Measurements from ENCODE around the gene NELFE.
A peak's percentile ranks its signal among the peaks of the same experiment; 100 is the strongest.
"Not testable (repeated sequence)": the region's sequence is repeated elsewhere in the genome, so short reads cannot be mapped to it uniquely, and the experiment has no call there.

The NELFE gene, protein sequence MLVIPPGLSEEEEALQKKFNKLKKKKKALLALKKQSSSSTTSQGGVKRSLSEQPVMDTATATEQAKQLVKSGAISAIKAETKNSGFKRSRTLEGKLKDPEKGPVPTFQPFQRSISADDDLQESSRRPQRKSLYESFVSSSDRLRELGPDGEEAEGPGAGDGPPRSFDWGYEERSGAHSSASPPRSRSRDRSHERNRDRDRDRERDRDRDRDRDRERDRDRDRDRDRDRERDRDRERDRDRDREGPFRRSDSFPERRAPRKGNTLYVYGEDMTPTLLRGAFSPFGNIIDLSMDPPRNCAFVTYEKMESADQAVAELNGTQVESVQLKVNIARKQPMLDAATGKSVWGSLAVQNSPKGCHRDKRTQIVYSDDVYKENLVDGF

DNA sequence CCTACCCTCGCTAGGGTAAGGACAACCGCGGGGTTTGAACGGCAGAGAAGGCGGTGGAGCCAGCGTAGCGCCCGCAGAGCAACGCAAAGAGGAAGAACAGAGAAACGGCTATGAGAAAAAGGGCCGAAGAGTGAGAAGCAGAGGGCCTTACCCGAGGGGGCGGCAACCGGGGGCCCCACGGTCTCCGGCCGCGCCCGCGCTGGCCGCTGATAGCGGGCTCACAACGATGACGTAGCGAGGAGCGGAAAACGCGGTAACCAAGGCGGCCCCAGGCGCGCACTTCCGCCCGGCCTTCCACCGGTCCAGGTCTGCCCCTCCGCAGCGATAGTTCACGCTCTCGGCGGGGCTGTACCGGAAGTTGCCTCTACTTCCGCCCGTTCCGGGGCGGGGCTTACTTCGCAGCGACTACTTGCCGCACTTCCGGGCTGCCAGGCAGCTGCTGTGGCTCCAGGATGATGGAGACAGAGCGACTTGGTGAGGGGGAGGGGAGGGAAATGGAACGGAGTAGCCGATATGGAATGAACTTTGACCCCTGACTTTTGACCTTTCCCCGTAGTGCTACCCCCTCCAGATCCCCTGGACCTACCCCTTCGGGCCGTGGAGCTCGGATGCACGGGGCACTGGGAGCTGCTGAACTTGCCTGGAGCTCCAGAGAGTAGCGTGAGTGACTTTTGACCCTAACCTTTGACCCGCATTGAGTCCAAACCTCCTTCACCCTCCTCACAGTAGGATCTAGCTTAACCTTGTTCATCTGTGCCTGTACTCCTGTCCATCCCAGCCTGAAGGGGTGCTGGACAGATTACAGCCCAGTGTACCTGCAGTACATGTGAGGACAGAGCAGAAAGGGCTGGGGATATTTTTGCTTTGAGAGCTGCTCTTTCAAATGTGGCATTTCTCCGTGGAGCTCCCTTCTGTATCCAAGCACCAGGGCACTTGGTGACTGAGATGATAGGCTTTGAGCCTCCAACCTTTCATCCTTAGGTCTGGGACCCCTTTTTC is at the start of gene NELFE, which contains the start of gene SKIC2:
TSS of gene NELFE (minus strand) at position 231 of the 999 bp plus-strand sequence. CDS start 525 bp downstream, outside the sequence.
TSS of gene SKIC2 (plus strand) at position 435 of the 999 bp plus-strand sequence. CDS start at position 453, 18 bp downstream.
- peak; percentile 100 for DNase-seq

DNA sequence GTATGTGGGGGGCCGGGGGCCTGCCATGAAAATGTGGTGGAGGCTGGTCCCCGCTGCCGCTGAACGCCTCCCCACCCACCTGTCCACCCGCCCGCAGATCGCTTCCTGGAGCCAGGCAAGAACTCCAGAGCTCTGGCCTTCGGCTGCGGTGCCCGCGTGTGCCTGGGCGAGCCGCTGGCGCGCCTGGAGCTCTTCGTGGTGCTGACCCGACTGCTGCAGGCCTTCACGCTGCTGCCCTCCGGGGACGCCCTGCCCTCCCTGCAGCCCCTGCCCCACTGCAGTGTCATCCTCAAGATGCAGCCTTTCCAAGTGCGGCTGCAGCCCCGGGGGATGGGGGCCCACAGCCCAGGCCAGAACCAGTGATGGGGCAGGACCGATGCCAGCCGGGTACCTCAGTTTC is 49.3 kb upstream of the NELFE start:
- not testable (repeated sequence) for DNase-seq

DNA sequence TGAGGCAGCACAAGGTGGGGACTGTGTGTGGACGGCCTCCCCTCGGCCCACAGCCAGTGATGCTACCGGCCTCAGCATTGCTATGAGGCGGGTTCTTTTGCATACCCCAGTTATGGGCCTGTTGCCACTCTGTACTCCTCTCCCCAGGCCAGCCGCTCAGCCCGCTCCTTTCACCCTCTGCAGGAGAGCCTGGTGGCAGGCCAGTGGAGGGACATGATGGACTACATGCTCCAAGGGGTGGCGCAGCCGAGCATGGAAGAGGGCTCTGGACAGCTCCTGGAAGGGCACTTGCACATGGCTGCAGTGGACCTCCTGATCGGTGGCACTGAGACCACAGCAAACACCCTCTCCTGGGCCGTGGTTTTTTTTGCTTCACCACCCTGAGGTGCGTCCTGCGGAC is 48.3 kb upstream of the NELFE start:
- not testable (repeated sequence) for DNase-seq

DNA sequence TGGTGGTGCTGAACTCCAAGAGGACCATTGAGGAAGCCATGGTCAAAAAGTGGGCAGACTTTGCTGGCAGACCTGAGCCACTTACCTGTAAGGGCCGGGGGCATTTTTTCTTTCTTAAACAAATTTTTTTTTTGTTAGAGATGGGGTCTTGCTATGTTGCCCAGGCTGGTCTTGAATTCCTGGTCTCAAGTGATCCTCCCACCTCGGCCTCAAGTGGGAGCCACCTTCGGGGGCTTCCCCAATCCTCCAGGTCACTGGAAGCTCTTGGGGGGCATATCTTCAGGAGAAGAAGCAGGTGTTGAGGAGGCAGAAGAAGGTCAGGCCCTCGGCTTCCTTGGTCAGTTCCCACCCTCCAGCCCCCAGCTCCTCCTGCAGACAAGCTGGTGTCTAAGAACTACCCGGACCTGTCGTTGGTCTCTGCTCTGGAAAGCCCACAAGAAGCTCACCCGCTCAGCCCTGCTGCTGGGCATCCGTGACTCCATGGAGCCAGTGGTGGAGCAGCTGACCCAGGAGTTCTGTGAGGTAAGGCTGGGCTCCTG is 47.3 kb upstream of the NELFE start:
- DNase-seq: not testable (repeated sequence)

DNA sequence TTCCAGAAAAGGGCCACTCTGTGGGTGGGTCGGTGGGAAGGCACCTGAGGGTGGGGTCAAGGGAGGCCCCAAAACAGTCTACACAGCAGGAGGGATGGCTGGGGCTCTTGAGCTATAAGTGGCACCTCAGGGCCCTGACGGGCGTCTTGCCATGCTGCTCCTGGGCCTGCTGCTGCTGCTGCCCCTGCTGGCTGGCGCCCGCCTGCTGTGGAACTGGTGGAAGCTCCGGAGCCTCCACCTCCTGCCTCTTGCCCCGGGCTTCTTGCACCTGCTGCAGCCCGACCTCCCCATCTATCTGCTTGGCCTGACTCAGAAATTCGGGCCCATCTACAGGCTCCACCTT is 46.7 kb upstream of the NELFE start:
- DNase-seq: not testable (repeated sequence)

DNA sequence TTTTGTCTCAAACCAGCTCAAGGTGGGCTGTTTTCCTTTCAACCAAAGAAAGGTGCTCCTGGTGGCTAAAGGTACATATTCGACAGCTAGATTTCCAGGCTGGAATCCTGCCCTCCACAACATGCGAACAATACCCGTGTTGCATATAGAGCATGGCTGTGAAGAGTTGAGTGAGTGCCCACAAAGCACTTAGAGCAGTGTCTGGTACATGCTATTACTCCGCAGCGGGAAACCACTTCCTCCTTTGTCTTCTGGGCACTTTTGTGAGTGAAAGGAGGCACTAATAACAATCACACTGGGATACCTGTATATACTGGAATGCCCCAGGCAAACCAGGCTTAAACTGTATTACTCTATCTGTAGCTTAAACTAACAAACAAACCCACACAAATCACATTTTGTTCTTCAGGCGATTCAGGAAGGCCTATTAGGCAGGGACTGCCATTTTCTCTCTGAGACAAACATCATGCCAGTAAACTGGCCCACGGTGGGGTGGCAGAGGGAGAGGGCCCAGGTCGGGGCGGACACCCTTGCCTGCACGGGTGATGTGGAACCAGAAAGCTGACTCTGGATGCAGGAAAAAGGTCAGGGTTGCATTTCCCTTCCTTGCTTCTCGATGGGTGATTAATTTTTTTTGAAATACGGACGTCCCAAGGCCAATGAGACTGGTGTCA is 46.2 kb upstream of the NELFE start:
- not testable (repeated sequence) for DNase-seq

DNA sequence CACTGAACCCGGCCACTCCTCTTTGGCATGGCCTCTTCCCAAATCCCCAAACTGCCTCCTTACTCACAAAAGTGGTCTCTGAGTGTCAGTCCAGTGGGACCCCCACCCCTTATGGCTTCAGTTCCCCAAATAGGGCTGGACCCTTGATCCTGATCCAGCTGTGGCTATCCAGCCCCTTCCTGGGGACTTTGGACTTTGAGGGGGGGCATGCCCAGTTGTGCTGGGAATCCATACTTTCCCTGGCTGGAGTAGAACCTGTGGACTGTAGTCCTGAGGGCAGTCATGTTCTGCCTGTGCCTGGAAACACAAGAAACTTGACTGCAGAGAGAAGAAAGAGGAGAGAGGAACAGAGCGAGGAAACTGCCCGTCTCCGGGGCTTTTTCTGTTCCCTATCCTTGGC is 45.6 kb upstream of the NELFE start:
- DNase-seq: not testable (repeated sequence)

DNA sequence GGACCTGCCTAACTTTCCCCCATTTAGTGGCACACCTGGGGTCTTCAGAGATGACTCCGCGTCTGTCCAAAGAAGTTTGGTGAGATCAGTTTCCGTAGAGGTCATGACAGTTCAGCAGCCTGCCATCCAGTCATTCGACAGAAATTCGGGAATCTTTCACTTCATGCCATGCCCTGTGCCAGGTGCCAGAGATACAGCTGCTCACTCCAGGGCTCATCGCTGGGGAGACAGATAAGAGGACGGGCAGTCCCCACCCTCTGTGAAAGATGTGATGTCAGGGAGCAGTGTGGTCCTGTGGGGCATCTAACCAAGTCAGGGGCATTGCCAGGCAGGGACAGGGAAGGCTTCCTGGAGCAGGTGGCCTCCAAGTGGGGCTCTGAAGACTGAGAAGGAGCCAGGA is 44.5 kb upstream of the NELFE start:
- DNase-seq: not testable (repeated sequence)

DNA sequence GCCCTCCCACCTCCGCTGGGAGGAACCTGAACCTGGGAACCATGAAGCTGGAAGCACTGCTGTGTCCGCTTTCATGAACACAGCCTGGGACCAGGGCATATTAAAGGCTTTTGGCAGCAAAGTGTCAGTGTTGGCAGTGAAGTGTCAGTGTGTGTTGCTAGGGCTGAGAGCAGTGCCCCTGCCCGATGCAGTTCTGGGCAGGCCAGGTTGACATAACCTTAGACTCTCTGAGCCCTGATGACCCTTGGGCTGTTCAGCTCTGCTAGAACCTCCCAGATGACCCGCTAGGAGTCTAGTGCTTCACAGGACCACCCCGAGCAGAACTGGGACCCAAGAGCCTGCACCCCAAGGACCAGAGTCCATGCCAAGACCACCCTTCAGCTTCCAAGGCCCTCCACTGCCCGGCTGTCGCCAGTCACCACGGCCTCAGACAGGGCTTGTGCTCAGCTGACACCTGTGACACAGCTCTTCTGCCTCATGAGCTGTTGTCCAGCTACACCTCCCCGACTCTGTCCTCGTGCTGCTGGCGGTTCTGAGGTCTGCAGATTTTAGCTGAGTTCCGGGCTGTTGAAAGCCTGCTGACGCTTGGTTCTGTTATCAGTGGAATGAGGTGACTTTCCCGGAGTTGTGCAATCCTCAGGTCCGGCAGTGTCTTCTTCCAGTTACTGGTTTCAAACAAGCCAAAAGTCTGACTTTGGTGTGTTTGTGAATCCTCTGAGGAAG is 43.9 kb upstream of the NELFE start:
- DNase-seq: not testable (repeated sequence)

DNA sequence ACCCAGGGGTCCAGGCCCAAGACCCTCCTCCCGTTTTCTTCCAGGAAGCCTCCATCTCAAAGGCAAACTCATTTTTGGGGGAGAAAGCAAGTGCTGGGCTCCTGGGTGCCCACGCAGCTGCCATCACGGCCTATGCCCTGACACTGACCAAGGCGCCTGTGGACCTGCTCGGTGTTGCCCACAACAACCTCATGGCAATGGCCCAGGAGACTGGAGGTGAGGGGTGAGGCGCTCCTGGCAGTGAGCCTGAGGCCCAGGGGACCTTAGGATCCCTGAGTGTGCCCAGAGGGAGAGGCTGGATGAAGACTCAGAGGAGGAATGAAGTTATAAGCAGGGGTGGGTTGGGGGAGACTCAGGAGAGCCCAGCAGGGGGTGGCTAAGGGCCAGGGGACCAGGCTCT is 37.6 kb upstream of the NELFE start:
- not testable (repeated sequence) for DNase-seq

DNA sequence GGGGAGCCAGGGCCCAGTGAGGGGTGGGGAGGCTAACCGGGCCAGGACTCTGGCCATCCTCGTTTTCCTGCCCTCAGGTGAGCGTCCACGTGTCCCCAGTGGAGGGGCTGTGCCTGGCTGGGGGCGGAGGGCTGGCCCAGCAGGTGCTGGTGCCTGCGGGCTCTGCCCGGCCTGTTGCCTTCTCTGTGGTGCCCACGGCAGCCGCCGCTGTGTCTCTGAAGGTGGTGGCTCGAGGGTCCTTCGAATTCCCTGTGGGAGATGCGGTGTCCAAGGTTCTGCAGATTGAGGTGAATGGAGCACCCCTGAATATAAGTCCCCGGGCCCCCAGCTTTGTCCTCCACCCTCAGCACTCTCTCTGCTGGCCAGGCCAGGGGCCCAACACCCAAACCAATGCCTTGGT is 35.6 kb upstream of the NELFE start:
- not testable (repeated sequence) for DNase-seq

DNA sequence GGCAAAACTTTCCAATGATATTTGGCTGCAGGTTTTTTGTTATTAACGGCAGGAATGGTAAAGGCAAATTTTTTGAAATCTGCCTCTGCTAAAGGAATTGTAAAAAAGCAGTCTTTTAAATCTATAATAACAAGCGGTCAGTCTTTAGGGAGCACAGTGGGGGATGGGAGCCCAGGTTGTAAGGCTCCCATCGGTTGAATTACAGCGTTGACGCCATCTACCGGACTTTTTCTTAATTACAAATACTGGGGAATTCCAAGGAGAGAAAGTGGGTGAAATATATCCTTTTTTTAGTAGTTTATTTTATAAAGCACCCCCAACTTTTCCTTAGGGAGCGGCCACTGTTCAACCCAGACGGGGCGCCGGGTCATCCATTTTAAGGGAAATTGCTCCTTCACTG is 30.6 kb upstream of the NELFE start:
- not testable (repeated sequence) for DNase-seq

DNA sequence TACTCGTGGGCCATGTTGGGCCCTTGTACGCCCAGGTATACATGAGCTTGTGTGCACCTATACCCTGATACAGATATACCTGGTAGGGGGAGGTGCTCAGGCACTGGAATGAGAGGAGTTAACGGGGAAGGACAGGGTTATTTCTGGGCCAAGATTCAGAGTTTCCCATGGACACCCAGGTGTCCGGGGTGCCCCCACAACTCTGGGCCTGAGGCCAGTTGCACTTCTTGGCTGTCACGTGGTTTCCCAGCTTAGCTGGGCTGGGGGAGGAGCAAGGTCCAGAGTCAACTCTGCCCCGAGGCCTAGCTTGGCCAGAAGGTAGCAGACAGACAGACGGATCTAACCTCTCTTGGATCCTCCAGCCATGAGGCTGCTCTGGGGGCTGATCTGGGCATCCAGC is 23.0 kb upstream of the NELFE start, which contains the start of gene C4A:
TSS of gene C4A (plus strand) at position 314 of the 400 bp plus-strand sequence. CDS start at position 365, 51 bp downstream.
- DNase-seq: not testable (repeated sequence)

DNA sequence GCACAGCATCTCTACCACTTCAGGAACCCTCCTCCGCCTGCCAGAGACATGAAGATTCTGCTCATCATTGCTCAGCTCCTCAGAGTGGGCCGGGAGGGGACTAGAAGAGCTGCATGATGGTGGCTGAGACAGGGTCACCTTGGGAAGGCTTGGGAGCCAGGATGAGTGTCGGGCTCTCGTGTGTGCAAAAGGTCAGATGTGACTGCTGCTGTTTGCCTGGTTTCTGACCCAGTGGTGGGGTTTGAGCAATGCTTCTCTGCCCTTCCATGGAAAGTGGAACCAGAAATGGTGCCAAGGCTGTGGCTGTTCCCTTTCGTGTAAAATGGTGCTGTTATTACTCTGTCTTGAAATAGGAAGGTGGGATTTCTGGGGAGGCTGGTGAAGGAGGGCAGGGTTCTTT is 22.2 kb upstream of the NELFE start:
- DNase-seq: not testable (repeated sequence)

DNA sequence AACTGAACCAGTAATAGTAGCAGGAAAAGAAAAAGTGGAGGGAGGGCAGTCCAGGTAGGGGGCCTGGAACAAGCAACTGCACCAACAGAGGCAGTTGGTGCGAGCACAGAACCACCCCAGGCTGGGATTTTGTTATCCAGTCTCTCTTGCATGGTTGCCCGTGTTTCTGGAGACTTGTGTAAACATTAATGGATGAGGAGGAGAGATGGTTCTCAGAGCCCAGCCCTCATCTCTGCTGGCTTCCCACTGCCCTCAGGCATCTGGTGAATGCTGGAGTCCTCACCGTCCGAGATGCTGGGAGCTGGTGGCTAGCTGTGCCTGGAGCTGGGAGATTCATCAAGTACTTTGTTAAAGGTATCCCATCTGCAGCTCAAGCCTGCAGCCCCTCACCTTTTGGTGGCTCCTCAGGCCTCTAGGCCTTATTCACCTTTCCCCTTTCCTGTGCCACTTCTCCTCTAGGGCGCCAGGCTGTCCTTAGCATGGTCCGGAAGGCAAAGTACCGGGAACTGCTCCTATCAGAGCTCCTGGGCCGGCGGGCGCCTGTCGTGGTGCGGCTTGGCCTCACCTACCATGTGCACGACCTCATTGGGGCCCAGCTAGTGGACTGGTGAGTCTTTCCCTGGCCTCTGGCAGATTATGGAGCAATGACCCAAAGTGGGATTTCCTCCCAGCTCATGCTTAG is 21.6 kb upstream of the NELFE start:
- not testable (repeated sequence) for DNase-seq

DNA sequence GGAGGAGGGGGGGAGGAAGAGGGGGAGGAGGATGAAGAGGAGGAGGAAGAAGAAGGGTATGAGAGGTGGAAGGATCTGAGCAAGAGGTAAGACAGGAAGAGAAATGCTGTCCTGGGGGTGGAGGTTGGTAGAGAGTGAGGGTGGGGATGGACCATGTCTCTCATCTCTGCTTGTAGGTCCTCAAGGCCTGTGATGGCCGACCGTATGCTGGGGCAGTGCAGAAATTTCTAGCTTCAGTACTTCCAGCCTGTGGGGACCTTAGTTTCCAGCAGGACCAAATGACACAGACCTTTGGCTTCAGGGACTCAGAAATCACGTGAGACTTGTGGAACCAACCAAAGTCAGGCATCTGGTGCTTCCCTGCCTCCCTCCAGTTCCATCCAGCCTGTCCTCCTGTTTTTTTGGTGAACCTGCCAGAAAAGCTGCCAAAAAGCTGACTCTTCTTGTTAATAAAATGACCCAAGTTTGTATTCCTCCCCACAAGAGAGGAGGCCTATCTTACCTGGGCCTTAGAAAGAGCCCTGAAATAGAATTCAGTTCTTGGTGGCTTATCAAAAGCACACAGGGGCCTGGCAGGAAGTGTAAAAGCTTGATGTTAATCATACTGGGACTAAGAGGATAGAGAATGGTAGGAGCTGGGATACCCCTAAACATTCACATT is 20.6 kb upstream of the NELFE start:
- DNase-seq: no peak

DNA sequence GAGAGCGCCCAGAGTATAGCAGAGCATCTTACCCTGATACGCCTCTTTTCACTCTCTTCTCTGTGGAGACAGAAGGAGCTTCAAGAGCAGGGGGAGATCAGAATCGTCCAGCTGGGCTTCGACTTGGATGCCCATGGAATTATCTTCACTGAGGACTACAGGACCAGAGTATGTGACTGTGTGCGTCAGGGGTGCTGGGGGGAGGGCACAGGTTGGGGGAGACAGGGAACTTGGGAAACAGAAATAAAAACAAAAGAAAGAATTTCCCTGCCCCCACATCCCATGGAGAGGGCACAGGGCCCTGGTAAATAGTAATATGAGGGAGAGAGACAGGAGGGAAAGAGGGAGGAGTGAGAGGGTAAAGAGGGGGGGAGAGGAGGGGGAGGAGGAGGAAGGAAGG is 20.1 kb upstream of the NELFE start:
- no peak for DNase-seq

DNA sequence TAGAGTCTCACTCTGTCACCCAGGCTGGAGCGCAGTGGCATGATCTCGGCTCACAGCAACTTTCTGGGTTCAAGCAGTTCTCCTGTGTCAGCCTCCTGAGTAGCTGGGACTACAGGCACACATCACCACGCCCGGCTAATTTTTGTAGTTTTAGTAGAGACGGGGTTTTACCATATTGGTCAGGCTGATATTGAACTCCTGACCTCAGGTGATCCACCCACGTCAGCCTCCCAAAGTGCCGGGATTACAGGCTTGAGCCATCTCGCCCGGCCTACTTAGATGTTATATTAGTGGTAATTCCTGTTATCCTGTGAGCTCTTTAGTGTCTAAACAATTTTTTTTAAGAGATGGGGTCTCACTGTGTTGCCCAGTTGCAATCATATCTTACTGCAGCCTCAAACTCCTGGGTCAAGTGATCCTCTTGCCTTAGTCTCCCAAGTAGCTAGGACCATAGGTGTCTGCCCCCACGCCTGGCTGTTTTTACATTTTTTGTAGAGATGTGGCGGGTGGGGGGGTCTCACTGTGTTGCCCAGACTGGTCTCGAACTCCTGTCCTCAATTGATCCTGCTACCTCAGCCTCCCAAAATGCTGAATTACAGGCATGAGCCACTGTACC is 19.2 kb upstream of the NELFE start:
- DNase-seq: no peak

DNA sequence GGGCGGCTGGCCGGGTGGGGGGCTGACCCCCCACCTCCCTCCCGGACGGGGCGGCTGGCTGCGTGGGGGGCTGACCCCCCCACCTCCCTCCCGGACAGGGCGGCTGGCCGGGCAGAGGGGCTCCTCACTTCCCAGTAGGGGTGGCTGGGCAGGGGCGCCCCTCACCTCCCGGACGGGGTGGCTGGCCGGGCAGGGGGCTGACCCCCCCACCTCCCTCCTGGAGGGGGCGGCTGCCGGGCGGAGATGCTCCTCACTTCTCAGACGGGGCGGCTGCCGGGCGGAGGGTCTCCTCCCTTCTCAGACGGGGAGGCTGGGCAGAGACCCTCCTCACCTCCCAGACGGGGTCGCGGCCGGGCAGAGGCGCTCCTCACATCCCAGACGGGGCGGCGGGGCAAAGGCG is 17.3 kb upstream of the NELFE start:
- not testable (repeated sequence) for DNase-seq

DNA sequence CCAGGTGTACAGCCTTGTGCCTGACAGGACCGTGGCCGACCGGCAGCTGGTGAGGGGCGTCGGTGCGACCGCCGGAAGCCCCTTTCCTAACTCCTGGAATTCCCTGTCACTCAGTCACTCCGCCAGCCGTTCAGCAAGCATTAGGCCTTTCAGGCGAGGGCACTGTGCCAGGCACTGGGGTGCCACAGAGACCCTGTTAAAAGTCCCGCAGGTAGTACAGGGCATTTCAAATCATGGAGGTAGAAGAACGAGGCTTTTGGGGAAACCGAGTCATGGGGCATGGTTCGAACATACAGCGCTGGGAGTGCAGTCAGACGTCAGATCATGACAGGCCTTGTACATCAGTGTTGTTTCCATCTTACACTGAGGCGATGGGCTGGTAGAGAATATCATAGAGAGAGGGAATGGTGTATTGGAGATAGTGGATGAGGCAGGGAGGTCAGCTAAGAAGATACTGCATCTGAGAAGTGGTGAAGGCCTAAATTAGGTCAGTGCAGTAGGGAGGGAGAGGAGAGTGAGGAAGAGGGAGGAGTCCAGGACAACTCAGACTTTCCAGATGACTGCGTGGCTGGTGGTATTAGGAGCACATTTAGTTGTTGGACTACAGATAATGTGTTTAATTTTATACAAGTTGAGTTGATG is 14.1 kb upstream of the NELFE start:
- DNase-seq: no peak

All from right forelimb (tissue), 1 donor.